ENCODE measurements around the gene POLRMT. TPM values are rescaled to one million over a fixed set of nuclear protein-coding genes. Genes with fewer than 3 reads are reported as not detected.
A peak's percentile ranks its signal among the peaks of the same experiment; 100 is the strongest.

POLRMT gene
- total RNA-seq, 1 donor from 2014 or later: 58.2 TPM

- Mint-ChIP-seq H3K27me3 (no peaks in the 10 kb centered on the region), H3K4me3 (no peak overlapping the region), H3K9me3 (no peaks in the 10 kb centered on the region), H3K36me3 (ENCODE audit: low read depth) (peaks cover 18% of the 10 kb centered on the region), H3K27ac (no peak overlapping the region), H3K4me1 (peaks cover 28% of the 10 kb centered on the region)
- intact Hi-C loops (cut with micrococcal nuclease): no loop called here
- CTCF ChIA-PET: no interaction called here
- DNase-seq (no peak), ATAC-seq (ENCODE audit: low read depth) (no peak)
- no peak for TF ChIP-seq CTCF (IDR thresholded peaks at IDR 0.05)
- POLR2A ChIA-PET: no interaction called here
Measured at GRCh38 chr19:577439-578392, 55.6 kb downstream of the POLRMT start.

GRCh38 chr19:576768-577438 lies 56.4 kb downstream of the POLRMT start:
- H3K27me3 Mint-ChIP-seq: no peaks in the 10 kb centered on the region
- no peak for TF ChIP-seq CTCF (IDR thresholded peaks at IDR 0.05)
- DNase-seq (no peak), ATAC-seq (ENCODE audit: low read depth) (no peak)
- H3K4me1 Mint-ChIP-seq: peaks cover 28% of the 10 kb centered on the region
- H3K9me3 Mint-ChIP-seq: no peaks in the 10 kb centered on the region
- POLR2A ChIA-PET: no interaction called here
- CTCF ChIA-PET: interaction anchor here (0.9 kb wide), 1 partner anchor 7 kb away, joined by 3 read pairs; no protein-coding TSS in a partner anchor
- intact Hi-C loops (cut with micrococcal nuclease): no loop called here
- H3K36me3 Mint-ChIP-seq (ENCODE audit: low read depth): peaks cover 18% of the 10 kb centered on the region
- no peak overlapping the region for H3K4me3 Mint-ChIP-seq
- H3K27ac Mint-ChIP-seq: no peak overlapping the region

GRCh38 chr19:575527-576506 lies 57.5 kb downstream of the POLRMT start:
- no peak overlapping the region for H3K27ac Mint-ChIP-seq
- intact Hi-C loops (cut with micrococcal nuclease): no loop called here
- no peaks in the 10 kb centered on the region for H3K27me3 Mint-ChIP-seq
- ChIA-PET CTCF (interaction anchor here (0.9 kb wide), 1 partner anchor 8 kb away, joined by 3 read pairs; no protein-coding TSS in a partner anchor), POLR2A (interaction anchor here (1.1 kb wide), 1 partner anchor 43 kb away, joined by 3 read pairs; no protein-coding TSS in a partner anchor)
- TF ChIP-seq CTCF (IDR thresholded peaks at IDR 0.05): no peak
- DNase-seq (no peak), ATAC-seq (ENCODE audit: low read depth) (no peak)
- H3K36me3 Mint-ChIP-seq (ENCODE audit: low read depth): peaks cover 21% of the 10 kb centered on the region
- no peak overlapping the region for H3K4me3 Mint-ChIP-seq
- no peaks in the 10 kb centered on the region for H3K9me3 Mint-ChIP-seq
- H3K4me1 Mint-ChIP-seq: peaks cover 34% of the 10 kb centered on the region

- no peak for DNase-seq
- ChIA-PET POLR2A (interaction anchor here (0.6 to 1.1 kb wide), 3 partner anchors 9 to 89 kb away, joined by 3 to 4 read pairs (median 3); no protein-coding TSS in a partner anchor), CTCF (no interaction called here)
- peaks cover 35% of the 10 kb centered on the region for H3K4me1 Mint-ChIP-seq
- H3K27ac Mint-ChIP-seq: peak overlapping the region; percentile 18
- intact Hi-C loops (cut with micrococcal nuclease): no loop called here
- H3K4me3 Mint-ChIP-seq: peak overlapping the region; percentile 84
- no peak for TF ChIP-seq CTCF (IDR thresholded peaks at IDR 0.05)
- no peaks in the 10 kb centered on the region for H3K27me3 Mint-ChIP-seq
- peaks cover 15% of the 10 kb centered on the region for H3K36me3 Mint-ChIP-seq (ENCODE audit: low read depth)
- no peaks in the 10 kb centered on the region for H3K9me3 Mint-ChIP-seq
- ATAC-seq (ENCODE audit: low read depth): no peak
Measured at GRCh38 chr19:574658-575526, 58.4 kb downstream of the POLRMT start.
